ENCODE data around the gene SRR. TPM values are rescaled to one million over a fixed set of nuclear protein-coding genes. Genes with fewer than 3 reads are reported as not detected.
A peak's percentile ranks its signal among the peaks of the same experiment; 100 is the strongest.

Gene SRR
- total RNA-seq, 2 experiments from 2014 or later: 19.3 to 19.5 TPM

DNA sequence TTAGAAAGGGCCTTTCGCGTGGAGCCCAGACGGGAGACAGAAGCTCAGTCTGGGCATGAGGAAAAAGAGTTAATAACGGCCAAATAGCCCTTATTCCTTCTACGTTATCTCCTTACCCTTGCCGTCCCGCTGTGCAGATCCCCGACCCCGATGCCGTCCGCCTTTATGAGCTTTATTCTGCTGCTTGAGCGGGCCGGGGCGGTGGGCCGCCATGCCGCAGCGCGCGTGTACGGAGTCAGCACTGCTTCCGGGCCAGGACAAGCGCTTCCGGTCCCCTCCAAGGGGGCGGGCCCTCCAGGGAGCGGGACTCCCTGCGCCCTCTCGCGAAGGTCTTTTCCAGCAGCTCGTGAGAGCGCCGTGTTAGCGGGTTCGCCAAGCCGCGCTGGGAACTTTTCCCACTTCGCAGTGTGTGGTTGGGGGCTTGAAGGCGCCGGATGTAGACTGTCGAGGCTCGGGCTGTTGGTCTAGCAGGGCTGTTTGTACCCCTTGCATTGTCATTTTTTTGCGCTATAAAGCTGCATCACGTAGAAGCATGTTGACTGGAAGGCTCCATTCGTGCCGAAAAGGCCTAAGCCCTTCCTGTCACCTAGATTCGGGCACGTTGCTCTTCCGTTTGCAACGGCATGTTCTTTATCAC, 32.6 kb downstream of the SRR start, which contains the start of gene TSR1:
TSR1 (minus strand) TSS at position 243 of the 637 bp plus-strand sequence; CDS start at position 213, 30 bp downstream.
- ChIA-PET CTCF (interaction anchor here (0.7 to 4.6 kb wide), 12 partner anchors 12 to 282 kb away, joined by 3 to 32 read pairs (median 4); partner anchors contain the start of genes HIC1, SMG6 and SRR), POLR2A (interaction anchor here (0.6 to 4.5 kb wide), 35 partner anchors 8 to 912 kb away, joined by 3 to 38 read pairs (median 4); partner anchors contain the start of genes HIC1, METTL16, MNT and PAFAH1B1)
- peaks cover 8% of the 10 kb centered on the region for H3K4me1 Mint-ChIP-seq
- H3K36me3 Mint-ChIP-seq (ENCODE audit: low read depth): peaks cover 14% of the 10 kb centered on the region
- no peaks in the 10 kb centered on the region for H3K27me3 Mint-ChIP-seq
- H3K27ac Mint-ChIP-seq: peak within 1 kb of the TSS; percentile 88
- peak within 1 kb of the TSS; percentile 99 for H3K4me3 Mint-ChIP-seq
- no peaks in the 10 kb centered on the region for H3K9me3 Mint-ChIP-seq
- DNase-seq: peak; percentile 91

DNA sequence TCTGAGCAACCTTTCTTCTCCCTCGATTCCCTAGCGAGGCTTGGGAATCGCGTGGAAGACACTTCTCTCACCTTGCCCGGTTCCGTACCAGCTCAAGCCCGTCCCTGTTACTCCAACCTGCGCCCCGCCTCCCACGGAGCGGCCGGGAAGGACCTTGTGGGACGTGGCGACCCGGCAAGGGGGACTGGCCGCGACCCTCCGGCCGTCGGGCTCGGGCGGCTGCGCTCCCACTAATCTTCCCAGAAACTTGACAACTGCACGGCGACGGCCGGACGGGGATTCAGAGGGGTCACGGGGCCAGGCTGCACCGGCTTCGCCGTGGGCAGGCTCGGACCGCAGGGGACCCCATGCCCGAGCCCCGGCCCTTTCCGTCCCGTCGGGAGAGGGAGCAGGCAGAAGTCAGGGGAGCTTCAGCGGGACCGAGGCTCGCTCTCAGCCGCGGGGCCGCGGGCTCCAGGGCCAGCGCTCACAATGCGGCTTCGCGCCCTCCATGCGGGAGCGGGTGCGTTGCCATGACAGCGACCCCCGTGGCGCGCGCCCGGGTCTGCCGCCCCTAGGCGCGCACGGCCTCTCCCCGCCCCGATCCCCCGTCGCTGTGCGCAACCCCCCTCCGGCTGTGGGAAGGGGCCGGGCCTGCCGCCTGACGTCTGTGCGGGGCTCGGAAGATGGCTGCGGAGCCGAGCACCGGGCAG, 33.2 kb downstream of the SRR start, which contains the start of gene SGSM2:
SGSM2 (plus strand) TSS at position 650 of the 692 bp plus-strand sequence. CDS start 188 bp downstream, outside the sequence.
- H3K4me3 Mint-ChIP-seq: peak within 1 kb of the TSS; percentile 99
- ChIA-PET POLR2A (interaction anchor here (0.6 to 4.5 kb wide), 29 partner anchors 8 to 912 kb away, joined by 3 to 38 read pairs (median 5); partner anchors contain the start of genes HIC1, METTL16, MNT and PAFAH1B1), CTCF (interaction anchor here (0.7 to 4.6 kb wide), 9 partner anchors 16 to 282 kb away, joined by 3 to 32 read pairs (median 5); partner anchors contain the start of genes HIC1, SMG6 and SRR)
- H3K9me3 Mint-ChIP-seq: no peaks in the 10 kb centered on the region
- H3K27ac Mint-ChIP-seq: peak within 1 kb of the TSS; percentile 88
- H3K36me3 Mint-ChIP-seq (ENCODE audit: low read depth): peaks cover 18% of the 10 kb centered on the region
- DNase-seq: peak; percentile 67
- no peaks in the 10 kb centered on the region for H3K27me3 Mint-ChIP-seq
- peaks cover 8% of the 10 kb centered on the region for H3K4me1 Mint-ChIP-seq

DNA sequence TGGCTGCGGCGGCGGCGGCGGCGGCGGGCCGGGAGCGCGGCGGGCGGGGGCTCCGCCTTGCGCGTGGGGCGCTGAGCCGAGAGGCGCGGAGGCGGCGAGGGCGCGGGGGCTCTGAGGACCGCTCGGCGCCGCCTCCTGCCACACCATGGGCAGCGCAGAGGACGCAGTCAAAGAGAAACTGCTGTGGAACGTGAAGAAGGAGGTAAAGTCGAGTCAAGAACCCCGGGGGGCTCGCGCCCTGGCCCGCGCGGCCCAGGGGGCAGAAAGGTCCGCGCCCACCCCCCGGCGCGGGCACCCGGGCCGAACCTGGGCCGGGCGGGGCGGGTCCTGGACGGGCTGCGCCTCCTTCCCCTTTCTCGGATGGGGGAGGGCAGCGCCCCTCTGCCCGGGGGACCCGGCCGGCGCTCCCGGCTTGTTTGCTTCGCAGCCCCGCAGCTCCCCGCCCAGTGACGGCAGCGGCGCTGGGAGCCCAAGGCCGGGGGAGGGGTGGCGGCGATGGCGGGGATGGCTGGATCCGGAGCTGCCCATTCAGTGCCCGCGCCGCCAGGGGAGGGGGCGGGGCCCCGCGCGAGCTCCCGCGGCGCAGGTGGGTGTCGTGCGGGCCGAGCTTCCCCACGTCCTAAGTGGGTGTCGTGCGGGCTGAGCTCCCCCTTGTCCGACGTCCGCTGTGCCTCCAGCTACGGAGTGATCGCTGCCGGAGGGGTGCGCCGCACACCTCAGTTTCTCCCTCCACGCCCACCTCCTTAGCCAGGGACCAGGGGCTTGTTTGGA, 34.0 kb downstream of the SRR start:
- peak overlapping the region; percentile 99 for H3K4me3 Mint-ChIP-seq
- no peaks in the 10 kb centered on the region for H3K9me3 Mint-ChIP-seq
- ChIA-PET POLR2A (interaction anchor here (1.2 to 4.5 kb wide), 11 partner anchors 15 to 283 kb away, joined by 3 to 38 read pairs (median 7); partner anchors contain the start of genes HIC1, MNT, SMG6 and SRR), CTCF (interaction anchor here (0.7 to 4.6 kb wide), 4 partner anchors 10 to 81 kb away, joined by 3 to 32 read pairs (median 3); no protein-coding TSS in a partner anchor)
- DNase-seq: peak; percentile 61
- peaks cover 8% of the 10 kb centered on the region for H3K4me1 Mint-ChIP-seq
- H3K27me3 Mint-ChIP-seq: no peaks in the 10 kb centered on the region
- peaks cover 18% of the 10 kb centered on the region for H3K36me3 Mint-ChIP-seq (ENCODE audit: low read depth)
- peak overlapping the region; percentile 52 for H3K27ac Mint-ChIP-seq

DNA sequence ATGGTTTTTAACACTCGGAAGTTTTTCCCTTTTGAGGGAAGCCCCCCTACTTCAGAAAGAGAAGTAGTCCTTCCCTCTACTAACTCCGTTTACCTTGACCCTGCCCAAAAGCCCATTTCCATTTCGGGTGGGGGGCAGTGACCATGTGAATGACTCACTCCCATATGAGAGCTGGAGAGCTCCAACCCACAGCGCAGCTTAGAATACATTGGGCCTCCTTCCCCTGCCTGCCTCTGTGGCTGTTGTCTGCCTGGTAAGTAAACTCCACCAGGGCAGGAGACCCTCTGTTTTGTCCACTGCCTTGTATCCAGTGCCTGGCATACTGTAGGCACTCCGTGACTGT, 34.5 kb downstream of the SRR start:
- Mint-ChIP-seq H3K27ac (peak overlapping the region; percentile 52), H3K4me1 (peaks cover 9% of the 10 kb centered on the region), H3K4me3 (peak overlapping the region; percentile 73), H3K9me3 (no peaks in the 10 kb centered on the region), H3K27me3 (no peaks in the 10 kb centered on the region), H3K36me3 (ENCODE audit: low read depth) (peaks cover 18% of the 10 kb centered on the region)
- ChIA-PET POLR2A (interaction anchor here (1.2 to 4.5 kb wide), 4 partner anchors 14 to 283 kb away, joined by 4 to 38 read pairs (median 15); partner anchors contain the start of genes HIC1, SMG6 and SRR), CTCF (interaction anchor here (0.9 to 4.6 kb wide), 4 partner anchors 10 to 81 kb away, joined by 3 to 32 read pairs (median 4); no protein-coding TSS in a partner anchor)
- DNase-seq: no peak

DNA sequence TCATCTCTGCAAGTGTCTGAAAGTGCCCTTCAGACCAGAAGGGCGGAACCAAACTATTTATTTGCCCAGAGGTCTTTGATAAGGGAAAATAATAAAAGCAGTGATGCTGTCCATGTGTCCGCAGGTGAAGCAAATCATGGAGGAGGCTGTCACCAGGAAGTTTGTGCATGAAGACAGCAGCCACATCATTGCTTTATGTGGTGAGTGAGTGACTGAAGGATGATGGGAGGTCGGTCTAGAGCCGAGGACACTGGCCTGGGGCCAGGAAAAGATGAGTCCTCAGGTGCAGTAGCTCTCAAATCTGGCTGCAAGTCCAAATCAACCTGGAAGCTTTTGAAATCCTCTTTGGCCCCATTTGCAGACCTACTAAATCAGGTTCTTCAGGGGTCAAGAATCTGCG, 39.7 kb downstream of the SRR start:
- Mint-ChIP-seq H3K4me1 (peaks cover 9% of the 10 kb centered on the region), H3K9me3 (no peaks in the 10 kb centered on the region), H3K27me3 (no peaks in the 10 kb centered on the region), H3K36me3 (ENCODE audit: low read depth) (peaks cover 9% of the 10 kb centered on the region), H3K27ac (no peak overlapping the region), H3K4me3 (no peak overlapping the region)
- ChIA-PET POLR2A (interaction anchor here (1.3 kb wide), 1 partner anchor 10 kb away, joined by 3 read pairs; no protein-coding TSS in a partner anchor), CTCF (no interaction called here)
- no peak for DNase-seq

DNA sequence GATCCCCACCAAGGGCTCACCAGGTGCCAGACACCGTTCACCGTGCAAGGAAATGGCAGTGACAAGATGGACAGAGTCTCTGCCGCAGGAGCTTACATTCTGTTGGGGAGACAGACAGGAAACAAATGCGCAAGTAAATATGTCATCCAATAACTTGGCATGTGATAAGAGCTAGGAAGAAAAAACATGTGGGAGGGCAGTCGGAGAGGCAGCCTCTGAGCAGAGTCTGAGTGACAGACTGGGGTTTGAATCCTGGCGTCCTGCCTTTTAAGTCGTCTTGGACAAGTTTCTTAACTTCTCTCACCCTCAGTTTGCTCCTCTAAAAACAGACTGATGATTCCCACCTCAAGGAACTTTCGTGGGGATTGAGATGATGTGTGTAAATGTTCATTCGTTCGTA, 40.8 kb downstream of the SRR start:
- DNase-seq: no peak
- H3K27me3 Mint-ChIP-seq: no peaks in the 10 kb centered on the region
- no peaks in the 10 kb centered on the region for H3K9me3 Mint-ChIP-seq
- no peak overlapping the region for H3K27ac Mint-ChIP-seq
- CTCF ChIA-PET: no interaction called here
- H3K4me3 Mint-ChIP-seq: no peak overlapping the region
- H3K36me3 Mint-ChIP-seq (ENCODE audit: low read depth): peaks cover 9% of the 10 kb centered on the region
- POLR2A ChIA-PET: interaction anchor here (1.3 to 1.6 kb wide), 2 partner anchors 8 to 9 kb away, joined by 3 read pairs; partner anchors contain the start of gene TSR1
- peaks cover 7% of the 10 kb centered on the region for H3K4me1 Mint-ChIP-seq

DNA sequence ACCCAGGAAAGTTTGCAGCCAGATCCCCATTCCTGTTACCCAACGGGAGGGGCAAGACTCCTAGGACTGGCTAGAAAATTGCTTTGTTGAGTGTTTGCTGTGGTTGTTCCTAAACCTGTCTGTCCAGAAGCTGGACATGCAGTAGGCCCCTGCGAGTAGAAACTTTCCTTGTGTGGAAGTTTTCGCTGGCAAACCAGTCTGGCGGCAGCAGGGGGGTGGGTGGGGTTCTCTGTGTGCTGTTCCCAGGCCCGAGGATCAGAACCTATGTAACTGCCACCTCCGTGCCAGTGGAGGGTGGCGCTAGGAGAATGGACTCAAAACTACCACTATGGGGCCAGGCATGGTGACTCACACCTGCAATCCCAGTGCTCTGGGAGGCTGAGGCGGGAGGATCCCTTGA, 42.7 kb downstream of the SRR start:
- POLR2A ChIA-PET: no interaction called here
- peaks cover 9% of the 10 kb centered on the region for H3K36me3 Mint-ChIP-seq (ENCODE audit: low read depth)

DNA sequence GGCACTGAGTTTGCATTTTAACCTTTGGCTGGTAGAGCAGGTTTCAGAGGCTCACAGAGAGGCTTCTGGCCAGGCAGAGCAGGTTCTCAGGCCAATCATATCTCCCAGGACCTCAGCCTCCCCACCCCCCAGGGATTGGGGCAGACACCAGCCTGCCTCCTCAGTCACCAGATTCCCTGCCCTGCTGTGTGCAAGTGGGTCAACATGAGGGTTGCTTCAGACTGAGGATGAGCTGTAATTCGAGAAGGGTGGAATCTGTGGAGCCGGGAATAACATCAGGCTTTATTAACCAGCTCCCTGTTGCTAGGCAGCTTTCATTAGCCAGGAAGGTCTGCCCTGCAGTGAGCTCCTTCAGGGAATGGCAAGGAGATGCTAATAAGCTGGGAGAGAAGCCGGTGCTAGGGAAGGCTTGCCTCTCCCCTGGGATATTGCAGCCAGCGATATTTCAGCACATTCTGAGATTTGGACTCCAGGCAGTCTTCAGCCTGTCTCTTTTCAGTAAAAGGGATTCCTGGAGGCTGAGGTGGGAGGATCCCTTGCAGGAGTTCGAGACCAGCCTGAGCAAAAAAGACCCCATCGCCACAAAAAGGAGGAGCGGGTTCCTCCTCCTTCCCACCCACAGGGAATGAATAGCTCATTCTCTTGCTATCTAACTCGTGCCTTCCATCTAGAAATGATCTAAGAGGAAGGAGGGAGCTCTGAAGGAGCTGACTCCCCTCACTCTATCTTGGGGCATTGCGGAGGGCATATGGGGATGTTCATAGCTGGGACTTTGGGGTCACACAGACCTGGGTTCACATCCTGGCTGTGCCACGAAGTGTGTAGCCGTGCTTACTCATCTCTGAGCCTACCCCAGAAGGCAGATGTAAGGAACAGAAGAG, 44.3 kb downstream of the SRR start:
- peaks cover 6% of the 10 kb centered on the region for H3K36me3 Mint-ChIP-seq (ENCODE audit: low read depth)
- CTCF ChIA-PET: interaction anchor here (0.9 to 1.4 kb wide), 4 partner anchors 10 to 290 kb away, joined by 3 read pairs; no protein-coding TSS in a partner anchor
- H3K9me3 Mint-ChIP-seq: no peaks in the 10 kb centered on the region
- H3K4me3 Mint-ChIP-seq: no peak overlapping the region
- DNase-seq: no peak
- POLR2A ChIA-PET: interaction anchor here (0.7 to 1.4 kb wide), 2 partner anchors 8 to 12 kb away, joined by 3 to 4 read pairs; partner anchors contain the start of gene TSR1
- H3K27ac Mint-ChIP-seq: no peak overlapping the region
- H3K27me3 Mint-ChIP-seq: no peaks in the 10 kb centered on the region
- H3K4me1 Mint-ChIP-seq: peaks cover 7% of the 10 kb centered on the region

More for the DNA sequence above, 42.7 kb downstream of the SRR start:
- Mint-ChIP-seq H3K4me3 (no peak overlapping the region), H3K27ac (no peak overlapping the region), H3K4me1 (peaks cover 5% of the 10 kb centered on the region), H3K9me3 (no peaks in the 10 kb centered on the region), H3K27me3 (no peaks in the 10 kb centered on the region)
- CTCF ChIA-PET: no interaction called here
- no peak for DNase-seq

DNA sequence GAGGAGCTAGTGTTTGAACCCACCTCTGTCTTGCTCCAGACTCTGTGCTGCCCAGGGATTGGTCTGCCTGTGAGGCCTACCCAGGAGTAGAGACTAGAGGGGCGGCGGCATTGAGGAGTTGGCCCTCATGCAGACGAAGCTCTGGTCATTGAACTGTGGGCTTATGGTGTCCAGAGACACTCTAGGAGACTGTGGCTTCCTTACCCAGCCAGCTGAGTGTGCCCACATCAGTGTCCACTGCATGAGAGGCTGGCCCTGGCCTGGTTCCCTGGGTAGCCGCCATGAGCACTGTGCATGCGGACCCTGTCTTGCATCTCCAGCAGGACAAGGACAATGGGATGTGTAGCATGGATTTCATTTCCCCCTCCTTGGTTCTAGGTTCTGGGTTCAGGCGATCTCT, 47.5 kb downstream of the SRR start:
- CTCF ChIA-PET: no interaction called here
- Mint-ChIP-seq H3K4me3 (no peak overlapping the region), H3K27me3 (no peaks in the 10 kb centered on the region), H3K4me1 (peaks cover 17% of the 10 kb centered on the region), H3K36me3 (ENCODE audit: low read depth) (no peaks in the 10 kb centered on the region), H3K9me3 (no peaks in the 10 kb centered on the region), H3K27ac (no peak overlapping the region)
- no peak for DNase-seq
- POLR2A ChIA-PET: interaction anchor here (1.2 kb wide), 1 partner anchor 15 kb away, joined by 4 read pairs; the partner anchor contains the start of gene TSR1

DNA sequence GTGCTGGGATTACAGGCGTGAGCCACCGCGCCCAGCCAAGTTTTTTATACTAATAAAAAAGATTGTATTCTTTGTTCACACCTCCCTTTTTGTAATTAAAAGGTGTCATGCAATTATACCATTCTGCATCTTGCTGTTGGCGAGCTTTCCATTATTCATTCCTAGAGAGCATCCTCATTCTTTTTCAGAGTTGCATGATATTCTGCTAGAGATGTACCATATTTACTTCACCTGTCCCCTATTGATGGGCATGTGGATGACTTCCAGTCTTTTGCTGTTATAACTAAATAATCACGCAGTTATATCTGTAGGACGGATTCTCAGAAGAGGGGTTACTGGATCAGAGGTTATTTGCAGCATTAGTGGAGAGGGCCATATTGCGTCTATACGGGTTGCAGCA, 50.6 kb downstream of the SRR start:
- ChIA-PET CTCF (interaction anchor here (0.7 to 2.8 kb wide), 9 partner anchors 14 to 299 kb away, joined by 3 to 32 read pairs (median 11); partner anchors contain the start of genes HIC1, SGSM2 and TSR1), POLR2A (interaction anchor here (0.9 to 2.6 kb wide), 4 partner anchors 14 to 52 kb away, joined by 3 to 16 read pairs (median 8); partner anchors contain the start of genes SGSM2, SMG6, SRR and TSR1)
- Mint-ChIP-seq H3K36me3 (ENCODE audit: low read depth) (no peaks in the 10 kb centered on the region), H3K27me3 (no peaks in the 10 kb centered on the region), H3K4me1 (peaks cover 17% of the 10 kb centered on the region), H3K4me3 (no peak overlapping the region), H3K27ac (peak overlapping the region; percentile 79), H3K9me3 (no peaks in the 10 kb centered on the region)
- no peak for DNase-seq

DNA sequence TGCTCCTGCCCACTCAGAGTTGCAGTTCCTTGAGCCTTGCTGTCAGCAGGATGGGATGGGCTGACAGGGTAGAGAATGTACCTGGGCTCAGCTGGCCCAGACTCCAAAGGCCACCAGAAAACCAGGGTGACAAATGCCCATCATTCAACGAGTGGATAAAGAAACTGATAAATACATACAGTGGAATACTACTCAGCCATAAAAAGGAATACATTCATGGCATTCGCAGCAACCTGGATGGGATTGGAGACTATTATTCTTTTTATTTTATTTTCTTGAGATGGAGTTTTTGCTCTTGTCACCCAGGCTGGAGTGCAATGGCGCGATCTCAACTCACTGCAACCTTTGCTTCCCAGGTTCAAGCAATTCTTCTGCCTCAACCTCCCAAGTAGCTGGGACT, 53.5 kb downstream of the SRR start:
- POLR2A ChIA-PET: no interaction called here

More for the DNA sequence above, 53.5 kb downstream of the SRR start:
- H3K27ac Mint-ChIP-seq: no peak overlapping the region
- no peaks in the 10 kb centered on the region for H3K27me3 Mint-ChIP-seq
- CTCF ChIA-PET: no interaction called here
- H3K4me3 Mint-ChIP-seq: no peak overlapping the region
- H3K36me3 Mint-ChIP-seq (ENCODE audit: low read depth): no peaks in the 10 kb centered on the region
- no peak for DNase-seq
- no peaks in the 10 kb centered on the region for H3K9me3 Mint-ChIP-seq
- peaks cover 17% of the 10 kb centered on the region for H3K4me1 Mint-ChIP-seq

All from activated CD4-positive, alpha-beta memory T cell treated with anti-CD3 and anti-CD28 coated beads, Interleukin-2, amount 10 ng/mL, durations not matched to agents 7 days and 5 days (primary cell).